SK-N-MC (cell line): ENCODE results near the gene DCTN1.

Experiments used
- EZH2 ChIP-seq: fragments of 200-600 bp; sonication (generic); IDR thresholded peaks from one replicate; pipeline ENCODE4 v1.6.1; 2017; ENCODE audit warnings: antibody characterized with exemption
- FOXP2 ChIP-seq: optimal IDR thresholded peaks from 2 replicates; pipeline ENCODE3; 2011; ENCODE audit warnings: mild to moderate bottlenecking, moderate library complexity; ENCODE audit not compliant: insufficient read depth; ENCODE audit errors: extremely low read length, control extremely low read depth
- POLR2AphosphoS5 ChIP-seq: IDR thresholded peaks from 2 replicates; pipeline ENCODE4 v1.6.1; 2012; ENCODE audit warnings: mild to moderate bottlenecking, low read depth, low read length, borderline replicate concordance

- TF ChIP-seq POLR2AphosphoS5 (no peak), EZH2 (no peak), FOXP2 (no peak)
Measured at GRCh38 chr2:74390606-74391005, 10.5 kb upstream of the DCTN1 start.
